GM04503 (cell line): Measurements from ENCODE around the gene PTPRG.

Source experiments
- DNase-seq: peaks from one replicate; pipeline ENCODE4 v3.0.0-alpha.2; 2012; ENCODE audit warnings: low read depth

Gene PTPRG

GRCh38 chr3:62070891-62071290 lies 509.5 kb downstream of the PTPRG start:
- DNase-seq = no peak

GRCh38 chr3:62073038-62073437 lies 511.7 kb downstream of the PTPRG start:
- peak; percentile 5 for DNase-seq

DNA sequence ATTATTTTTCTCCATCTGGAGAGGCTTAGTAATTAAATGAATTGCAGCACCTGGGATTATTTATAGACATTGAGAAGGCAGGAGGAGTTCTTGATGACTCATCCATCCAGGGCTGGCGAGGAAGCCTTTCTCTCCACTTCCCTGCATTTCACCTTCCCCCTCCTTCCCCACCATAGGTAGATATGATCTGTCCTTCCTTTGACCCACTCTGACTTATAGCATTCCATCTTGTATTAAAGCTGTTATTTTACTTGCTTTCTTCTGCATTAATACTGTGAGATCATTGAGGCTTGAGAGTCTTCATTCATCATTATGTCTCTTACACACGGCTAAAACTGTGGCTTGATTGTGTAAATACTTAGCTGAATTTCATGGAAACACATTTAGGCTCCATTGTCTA lies 523.2 kb downstream of the PTPRG start:
- no peak for DNase-seq

- DNase-seq = no peak
These were observed 527.2 kb downstream of the PTPRG start for GRCh38 chr3:62088472-62089104.

GRCh38 chr3:62090066-62090465 lies 528.7 kb downstream of the PTPRG start:
- DNase-seq = no peak

DNA sequence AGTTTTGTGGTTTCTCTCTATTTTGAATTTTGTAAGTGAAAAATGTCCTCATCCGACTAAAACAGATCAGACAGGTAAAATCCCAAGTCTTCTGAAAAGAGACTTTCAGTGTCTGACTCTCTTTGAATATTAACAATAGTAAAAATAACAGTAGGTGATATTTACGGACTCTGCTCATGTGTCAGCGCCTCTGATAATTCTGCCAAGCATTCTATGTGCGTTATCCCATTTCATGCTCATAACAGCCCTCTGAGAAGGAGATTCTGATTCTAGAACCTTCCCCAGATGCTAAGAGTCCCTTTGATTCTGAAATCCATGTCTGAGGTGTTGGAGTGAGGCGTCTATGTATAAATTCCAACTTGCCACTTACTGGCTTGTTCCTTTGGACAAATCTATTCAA lies 529.1 kb downstream of the PTPRG start:
- DNase-seq = no peak

GRCh38 chr3:62093025-62093424 lies 531.7 kb downstream of the PTPRG start:
- no peak for DNase-seq

DNA sequence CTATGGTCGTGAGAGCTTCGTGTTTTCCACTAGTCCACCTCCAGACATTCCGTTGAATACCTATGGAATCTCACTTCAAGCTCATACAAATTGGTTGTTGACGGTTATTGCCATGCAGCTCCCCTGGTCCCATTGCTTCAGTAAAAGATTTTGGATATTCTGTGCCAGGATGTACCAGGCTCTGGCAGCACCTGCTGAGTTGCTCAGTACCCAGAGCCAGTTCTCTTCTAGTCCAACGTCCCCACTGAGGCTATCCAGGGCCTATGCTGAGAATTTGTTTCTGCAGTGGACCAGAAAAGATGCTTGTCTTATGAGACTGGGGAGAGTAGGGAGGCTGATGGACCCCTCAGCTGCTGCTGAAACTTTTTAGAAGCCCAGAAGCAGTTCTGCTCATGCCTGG lies 533.1 kb downstream of the PTPRG start:
- DNase-seq = no peak

DNA sequence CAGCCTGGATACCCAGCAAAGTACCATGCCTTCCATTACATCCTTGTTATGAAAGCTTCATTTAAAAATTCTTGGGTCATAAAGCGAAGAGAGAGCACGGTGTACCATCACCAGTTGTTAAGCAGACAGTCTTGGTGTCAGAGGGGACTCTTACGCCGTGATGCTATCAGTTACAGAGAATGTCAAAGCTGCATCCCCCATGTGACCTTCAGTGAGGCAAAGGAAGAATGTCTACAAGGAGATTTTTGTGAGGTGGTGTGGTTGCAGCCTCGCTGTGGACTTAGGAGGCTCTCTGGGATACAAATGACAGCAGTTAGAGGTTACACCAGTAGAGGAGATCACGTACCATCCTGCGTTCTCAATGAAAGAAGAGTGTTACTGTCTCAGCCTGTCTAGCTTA lies 533.7 kb downstream of the PTPRG start:
- DNase-seq = no peak

- no peak for DNase-seq
These were observed 534.4 kb downstream of the PTPRG start for GRCh38 chr3:62095756-62096155.

GRCh38 chr3:62096521-62096920 lies 535.1 kb downstream of the PTPRG start:
- no peak for DNase-seq

GRCh38 chr3:62097121-62097520 lies 535.8 kb downstream of the PTPRG start:
- no peak for DNase-seq

- DNase-seq = peak; percentile 66
These were observed 537.4 kb downstream of the PTPRG start for GRCh38 chr3:62098646-62099365.

DNA sequence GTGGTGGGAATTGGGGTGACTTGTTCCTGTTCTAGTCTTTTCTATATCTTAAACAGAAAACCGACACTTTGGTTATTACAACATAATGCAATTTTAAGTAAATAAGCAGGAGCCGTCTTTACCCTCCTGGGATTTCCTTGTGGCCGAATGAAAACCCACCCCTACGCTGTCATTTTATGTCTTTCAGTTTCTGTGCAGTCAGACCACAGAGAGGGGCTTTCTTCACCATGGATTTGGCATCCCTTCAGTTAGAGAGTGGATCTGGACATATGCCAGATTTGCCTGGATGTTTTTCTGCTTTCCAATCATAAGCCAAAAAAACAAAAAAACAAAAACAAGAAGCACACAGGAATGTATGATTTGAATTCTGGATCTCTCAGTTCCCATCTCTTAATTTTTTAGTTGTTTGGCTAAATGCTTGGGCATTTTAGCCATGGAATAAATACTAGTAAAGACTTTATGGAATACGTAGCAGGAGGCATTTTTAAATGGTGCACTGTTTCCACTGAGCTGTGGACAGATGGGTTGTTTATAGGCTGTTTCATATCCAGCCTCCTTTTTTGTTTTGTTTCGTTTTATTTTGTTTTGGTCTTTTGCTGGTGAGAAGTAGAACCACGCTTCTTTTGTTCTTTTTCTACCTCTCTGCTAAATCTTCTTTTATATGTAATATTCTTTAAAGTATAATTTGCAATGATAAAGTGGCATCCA lies 539.1 kb downstream of the PTPRG start:
- DNase-seq = no peak

GRCh38 chr3:62101488-62101887 lies 540.1 kb downstream of the PTPRG start:
- DNase-seq = peak; percentile 39

DNA sequence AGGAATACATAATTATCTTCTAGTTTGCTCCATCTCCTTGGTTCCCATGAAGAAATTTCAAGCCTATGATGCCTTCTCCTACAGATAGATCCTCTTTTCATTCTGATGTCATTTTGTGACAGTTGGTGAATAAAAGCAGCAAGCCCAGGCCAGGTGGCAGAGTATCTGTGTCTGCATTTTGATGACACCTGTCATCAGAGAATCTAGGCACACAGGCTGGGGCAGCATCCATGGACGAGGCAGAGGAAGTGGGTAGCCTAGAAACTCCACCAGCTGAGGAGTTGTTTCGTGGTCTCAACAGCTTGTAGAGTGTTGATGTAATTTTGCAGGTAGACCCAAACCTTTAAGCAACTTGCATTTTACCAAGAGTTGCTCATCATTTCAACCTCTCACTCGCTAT lies 542.2 kb downstream of the PTPRG start:
- no peak for DNase-seq

DNA sequence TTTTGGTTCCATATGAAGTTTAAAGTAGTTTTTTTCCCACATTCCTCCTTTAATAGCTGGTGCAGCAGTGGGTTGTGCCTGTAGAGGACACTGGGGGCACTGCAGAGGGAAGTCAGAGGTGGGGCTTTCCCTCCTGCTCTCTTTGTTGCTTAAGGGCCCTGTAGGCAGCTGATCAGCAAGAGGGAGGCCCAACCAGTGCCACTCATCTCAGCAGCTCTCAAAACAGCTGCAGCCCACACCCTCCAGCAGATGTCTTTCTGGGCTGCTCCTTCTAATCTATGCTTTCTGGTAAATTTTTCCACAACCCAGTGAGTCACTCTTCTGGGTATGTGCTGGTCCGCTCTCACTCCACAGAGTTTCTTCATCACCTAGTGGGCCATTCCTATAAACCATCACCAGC lies 548.2 kb downstream of the PTPRG start:
- DNase-seq = peak; percentile 92

GRCh38 chr3:62110443-62111225 lies 549.3 kb downstream of the PTPRG start:
- DNase-seq = no peak

GRCh38 chr3:62113092-62113491 lies 551.7 kb downstream of the PTPRG start:
- no peak for DNase-seq

DNA sequence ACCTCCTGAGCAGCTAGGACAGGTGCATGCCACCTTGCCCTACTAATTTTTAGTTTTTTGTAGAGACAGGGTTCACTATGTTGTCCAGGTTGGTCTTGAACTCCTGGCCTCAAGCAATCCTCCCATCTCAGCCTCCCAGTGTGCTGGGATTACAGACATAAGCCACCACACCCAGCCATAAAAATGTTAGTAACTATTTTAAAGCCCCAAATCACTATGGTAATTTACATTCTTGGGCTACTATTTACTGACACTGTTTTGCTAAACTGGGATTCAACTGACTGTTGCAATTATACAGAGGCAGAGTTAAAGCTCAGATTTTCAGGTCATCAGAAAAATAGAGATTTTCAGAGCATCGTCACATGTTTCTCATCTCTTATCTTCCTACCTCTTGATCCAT lies 553.4 kb downstream of the PTPRG start:
- DNase-seq = no peak

- DNase-seq = no peak
These were observed 556.7 kb downstream of the PTPRG start for GRCh38 chr3:62117903-62118548.

DNA sequence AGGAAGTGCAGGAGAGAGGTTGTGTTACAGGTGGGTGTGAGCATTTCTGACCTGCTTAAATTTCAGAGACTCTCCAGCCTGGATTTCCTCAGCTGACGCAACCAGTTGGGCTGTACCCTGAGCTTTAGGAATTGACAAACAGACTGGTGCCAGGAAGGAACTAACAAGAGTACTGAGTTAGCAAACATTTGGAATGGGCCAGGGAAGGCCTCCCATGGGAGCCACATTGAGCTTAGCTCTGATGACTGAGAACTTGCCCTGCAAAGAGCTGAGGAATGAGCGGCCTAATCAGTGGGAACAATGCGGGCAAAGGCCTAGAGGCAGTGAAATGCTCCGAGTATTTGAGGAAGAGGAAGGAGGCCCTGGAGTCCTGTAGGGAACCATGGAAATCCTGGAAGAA lies 557.8 kb downstream of the PTPRG start:
- no peak for DNase-seq
